ENCODE data around the gene PBX2. TPM values are rescaled to one million over a fixed set of nuclear protein-coding genes. Genes with fewer than 3 reads are reported as not detected.

The PBX2 gene
- total and polyA plus RNA-seq, 10 of the 15 experiments (the other 5 are each of a cell fraction or from before 2014, with no cell fraction given): 0.84 to 66.5 (median 20.6) TPM

- Histone ChIP-seq H3K9ac (ENCODE audit: control insufficient read depth, insufficient read depth, low read length) (no peak overlapping the region), H3K9me3 (replicated peaks; ENCODE audit: control insufficient read depth, insufficient read depth, low read length) (no peaks in the 10 kb centered on the region), H3K27ac (ENCODE audit: control insufficient read depth, insufficient read depth) (no peak overlapping the region), H4K20me1 (ENCODE audit: control insufficient read depth, insufficient read depth) (no peaks in the 10 kb centered on the region), H3K4me3 (no peak overlapping the region), H3K4me1 (ENCODE audit: control insufficient read depth, insufficient read depth, low read length) (peaks cover 7% of the 10 kb centered on the region; the same call in 1 of the 2 replicates), H3K27me3 (replicated peaks in 1 of 2; ENCODE audit: control insufficient read depth in 2 of 2, insufficient read depth in 2 of 2, low read length in 1 of 2) (no peaks in the 10 kb centered on the region), H3K79me2 (ENCODE audit: control insufficient read depth, insufficient read depth, low read length) (peaks cover 12% of the 10 kb centered on the region), H3K4me2 (ENCODE audit: control insufficient read depth, insufficient read depth) (no peak overlapping the region), H3K36me3 (ENCODE audit: control insufficient read depth in 2 of 2, insufficient read depth in 2 of 2, low read length in 1 of 2) (peaks cover 0 to 3% of the 10 kb centered on the region in 2 experiments; a peak in 1 of 4 replicates), H2AFZ (ENCODE audit: control insufficient read depth, low read depth, low read length) (no peak overlapping the region)
- in situ Hi-C loops (cut with MboI) (no loop called here), intact Hi-C loops (cut with micrococcal nuclease; ENCODE audit: unreplicated experiment) (no loop called here)
- no TSS peak for BruUV-seq (replicated peaks)
- ATAC-seq (no peak), DNase-seq (ENCODE audit: low read depth, low spot score) (no peak), FAIRE-seq (no peak)
- SMC1A ChIA-PET (ENCODE audit: uncharacterized antibody, unreplicated experiment): no interaction called here
- RAD21 ChIA-PET (ENCODE audit: unreplicated experiment): no interaction called here
- CTCF ChIA-PET: interaction anchor here (1.4 kb wide), 1 partner anchor 24 kb away, joined by 5 read pairs; no protein-coding TSS in a partner anchor
- 99% methylated on average over 6 of the region's 6 CpGs for WGBS (ENCODE audit: insufficient coverage, insufficient replicate concordance, low lambda C conversion rate, missing lambda C conversion rate)
- POLR2A ChIA-PET: no interaction called here
- TF ChIP-seq ZBED1 (IDR thresholded peaks at IDR 0.05; ENCODE audit: borderline replicate concordance): no peak
- no peak for TF ChIP-seq SREBF2 (IDR thresholded peaks at IDR 0.05; ENCODE audit: low read length)
- TF ChIP-seq, protein P1, sequence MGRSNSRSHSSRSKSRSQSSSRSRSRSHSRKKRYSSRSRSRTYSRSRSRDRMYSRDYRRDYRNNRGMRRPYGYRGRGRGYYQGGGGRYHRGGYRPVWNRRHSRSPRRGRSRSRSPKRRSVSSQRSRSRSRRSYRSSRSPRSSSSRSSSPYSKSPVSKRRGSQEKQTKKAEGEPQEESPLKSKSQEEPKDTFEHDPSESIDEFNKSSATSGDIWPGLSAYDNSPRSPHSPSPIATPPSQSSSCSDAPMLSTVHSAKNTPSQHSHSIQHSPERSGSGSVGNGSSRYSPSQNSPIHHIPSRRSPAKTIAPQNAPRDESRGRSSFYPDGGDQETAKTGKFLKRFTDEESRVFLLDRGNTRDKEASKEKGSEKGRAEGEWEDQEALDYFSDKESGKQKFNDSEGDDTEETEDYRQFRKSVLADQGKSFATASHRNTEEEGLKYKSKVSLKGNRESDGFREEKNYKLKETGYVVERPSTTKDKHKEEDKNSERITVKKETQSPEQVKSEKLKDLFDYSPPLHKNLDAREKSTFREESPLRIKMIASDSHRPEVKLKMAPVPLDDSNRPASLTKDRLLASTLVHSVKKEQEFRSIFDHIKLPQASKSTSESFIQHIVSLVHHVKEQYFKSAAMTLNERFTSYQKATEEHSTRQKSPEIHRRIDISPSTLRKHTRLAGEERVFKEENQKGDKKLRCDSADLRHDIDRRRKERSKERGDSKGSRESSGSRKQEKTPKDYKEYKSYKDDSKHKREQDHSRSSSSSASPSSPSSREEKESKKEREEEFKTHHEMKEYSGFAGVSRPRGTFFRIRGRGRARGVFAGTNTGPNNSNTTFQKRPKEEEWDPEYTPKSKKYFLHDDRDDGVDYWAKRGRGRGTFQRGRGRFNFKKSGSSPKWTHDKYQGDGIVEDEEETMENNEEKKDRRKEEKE (IDR thresholded peaks at IDR 0.05): no peak
- TF ChIP-seq FOS (IDR thresholded peaks at IDR 0.05; ENCODE audit: borderline replicate concordance, extremely low read depth, insufficient read length): no peak
- TF ChIP-seq BHLHE40 (IDR thresholded peaks at IDR 0.05; ENCODE audit: borderline replicate concordance in 1 of 2, low read depth in 2 of 2, low read length in 1 of 2): no peak
- TF ChIP-seq NFYB (IDR thresholded peaks at IDR 0.05; ENCODE audit: insufficient read depth, low read depth, low read length): no peak
- no peak for TF ChIP-seq STAT3 (IDR thresholded peaks at IDR 0.05; ENCODE audit: low read depth, low read length)
- TF ChIP-seq MYC (IDR thresholded peaks at IDR 0.05; ENCODE audit: insufficient read depth, insufficient read length, insufficient replicate concordance, low read length, severe bottlenecking): no peak
- no peak for TF ChIP-seq TARDBP (IDR thresholded peaks at IDR 0.05; ENCODE audit: borderline replicate concordance)
- TF ChIP-seq SUPT20H (IDR thresholded peaks at IDR 0.05; ENCODE audit: borderline replicate concordance, control insufficient read depth, low read depth, low read length): no peak
- TF ChIP-seq, protein P2, sequence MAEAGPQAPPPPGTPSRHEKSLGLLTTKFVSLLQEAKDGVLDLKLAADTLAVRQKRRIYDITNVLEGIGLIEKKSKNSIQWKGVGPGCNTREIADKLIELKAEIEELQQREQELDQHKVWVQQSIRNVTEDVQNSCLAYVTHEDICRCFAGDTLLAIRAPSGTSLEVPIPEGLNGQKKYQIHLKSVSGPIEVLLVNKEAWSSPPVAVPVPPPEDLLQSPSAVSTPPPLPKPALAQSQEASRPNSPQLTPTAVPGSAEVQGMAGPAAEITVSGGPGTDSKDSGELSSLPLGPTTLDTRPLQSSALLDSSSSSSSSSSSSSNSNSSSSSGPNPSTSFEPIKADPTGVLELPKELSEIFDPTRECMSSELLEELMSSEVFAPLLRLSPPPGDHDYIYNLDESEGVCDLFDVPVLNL (IDR thresholded peaks at IDR 0.05; ENCODE audit: low read depth, low read length): no peak
- TF ChIP-seq RELA (IDR thresholded peaks at IDR 0.05; ENCODE audit: borderline replicate concordance, partially characterized antibody): no peak
- no peak for TF ChIP-seq CREM (IDR thresholded peaks at IDR 0.05; ENCODE audit: low read depth)
- TF ChIP-seq SMAD1 (IDR thresholded peaks at IDR 0.05; ENCODE audit: low read depth, partially characterized antibody): no peak
- TF ChIP-seq RBBP5 (conservative IDR thresholded peaks at IDR 0.05): no peak
- no peak for TF ChIP-seq RAD21 (IDR thresholded peaks at IDR 0.05; ENCODE audit: insufficient read depth, low read depth, low read length)
- no peak for TF ChIP-seq SKIL (IDR thresholded peaks at IDR 0.05; ENCODE audit: low read depth, poor library complexity, severe bottlenecking)
Observed at GRCh38 chr6:32171234-32171633, 18.8 kb downstream of the PBX2 start.
